GM18520 (cell line): ENCODE data around the gene ISYNA1.
"Not testable (repeated sequence)": the region's sequence is repeated elsewhere in the genome, so short reads cannot be mapped to it uniquely, and the experiment has no call there.

ENCODE experiments used
- ATAC-seq: cut with Tn5 transposase; IDR thresholded peaks from one replicate; pipeline ENCODE4 v1.9.1; 2021; ENCODE audit not compliant: unreplicated experiment

ISYNA1 gene

DNA sequence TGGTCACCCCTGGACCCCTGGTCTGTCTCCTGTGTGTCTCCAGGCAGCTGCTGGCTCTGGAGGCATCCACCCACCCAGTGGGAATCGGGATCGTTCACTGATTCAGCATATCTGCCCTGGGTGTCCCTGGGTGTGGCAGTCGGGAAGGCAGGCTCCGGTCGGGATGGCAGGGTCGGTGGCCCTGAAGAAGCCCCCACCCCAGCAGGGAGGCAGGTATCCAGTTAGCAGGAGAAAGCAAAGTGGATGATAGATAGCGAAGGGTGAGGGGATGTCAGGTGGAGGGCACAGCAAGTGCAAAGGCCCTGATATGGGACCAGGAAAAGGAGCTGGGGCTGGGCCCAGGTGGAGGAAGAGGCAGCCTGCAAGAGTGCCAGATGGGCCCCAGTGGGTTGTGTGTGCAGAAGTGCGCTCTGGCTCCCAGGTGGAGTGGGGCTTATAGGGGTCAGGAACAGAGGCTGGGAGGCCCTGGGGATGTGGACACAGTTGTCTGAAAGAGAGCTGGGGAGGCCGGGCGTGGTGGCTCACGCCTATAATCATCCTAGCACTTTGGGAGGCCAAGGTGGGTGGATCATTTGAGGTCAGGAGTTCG is 16.5 kb downstream of the ISYNA1 start:
- no peak for ATAC-seq

GRCh38 chr19:18420930-18421329 is 17.0 kb downstream of the ISYNA1 start:
- no peak for ATAC-seq

DNA sequence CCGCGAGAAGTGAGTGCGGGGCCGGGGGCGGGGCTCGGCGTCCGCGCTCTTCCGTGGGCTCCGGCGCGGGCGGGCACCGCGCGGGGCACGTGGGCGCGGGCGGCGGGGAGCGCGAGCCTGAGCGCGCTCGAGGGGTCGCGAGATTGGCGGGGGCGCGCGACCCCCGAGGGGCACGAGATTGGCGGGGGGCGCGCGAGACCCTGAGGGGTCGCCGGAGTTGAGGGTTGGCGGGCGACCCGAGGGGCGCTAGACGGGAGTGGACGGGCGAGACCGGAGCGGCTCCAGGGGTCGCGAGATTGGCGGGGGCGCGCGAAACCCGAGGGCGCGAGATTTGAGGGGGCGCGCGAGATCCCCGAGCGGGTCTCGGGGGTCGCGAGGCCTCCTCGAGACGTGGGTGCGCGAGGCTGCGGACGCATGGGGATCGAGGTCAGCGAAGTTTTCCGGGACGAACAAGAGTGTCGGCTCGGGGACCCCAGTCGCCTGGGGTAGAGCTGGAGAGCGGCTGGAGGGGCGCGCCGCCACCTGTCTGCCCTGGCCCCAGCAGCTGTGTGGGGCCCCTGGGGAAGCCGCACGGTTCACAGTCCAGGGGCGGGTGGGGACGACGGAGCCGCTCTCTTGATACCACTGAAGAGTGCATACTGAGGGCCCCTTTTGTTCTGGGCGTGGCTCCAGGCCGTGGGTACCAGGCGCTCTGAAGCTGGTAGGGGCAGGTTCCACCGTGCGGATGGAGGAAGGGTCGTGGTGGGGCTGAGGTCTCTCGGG is 18.1 kb downstream of the ISYNA1 start:
- ATAC-seq: peak; percentile 6

DNA sequence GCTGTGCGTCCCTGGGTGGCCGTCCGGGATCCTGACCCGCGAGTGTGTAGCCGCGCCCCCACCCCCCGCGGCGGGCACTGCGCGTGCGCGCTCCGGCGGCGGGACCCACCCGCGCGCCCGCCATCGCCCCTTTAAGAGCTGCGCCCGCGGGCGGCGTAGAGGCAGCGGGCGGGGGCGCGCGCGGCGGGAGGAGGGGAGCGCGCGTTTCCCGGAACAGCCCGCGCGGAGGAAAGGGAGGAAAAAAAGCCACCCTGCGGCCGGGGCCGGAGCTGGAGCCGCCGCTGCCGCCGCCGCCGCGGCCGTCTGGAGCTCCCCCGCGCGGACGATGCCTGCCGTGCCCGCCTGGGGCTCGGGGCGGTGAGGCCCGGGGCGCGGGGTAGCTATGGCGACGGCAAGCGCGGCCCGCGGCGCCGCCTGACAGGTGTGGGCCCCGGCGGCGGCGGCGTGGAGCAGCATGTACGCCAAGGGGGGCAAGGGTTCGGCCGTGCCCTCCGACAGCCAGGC is 18.7 kb downstream of the ISYNA1 start, which contains the start of gene SSBP4:
TSS of gene SSBP4 (plus strand) at position 204 of the 504 bp plus-strand sequence. CDS start at position 455, 251 bp downstream.
- peak; percentile 37 for ATAC-seq

DNA sequence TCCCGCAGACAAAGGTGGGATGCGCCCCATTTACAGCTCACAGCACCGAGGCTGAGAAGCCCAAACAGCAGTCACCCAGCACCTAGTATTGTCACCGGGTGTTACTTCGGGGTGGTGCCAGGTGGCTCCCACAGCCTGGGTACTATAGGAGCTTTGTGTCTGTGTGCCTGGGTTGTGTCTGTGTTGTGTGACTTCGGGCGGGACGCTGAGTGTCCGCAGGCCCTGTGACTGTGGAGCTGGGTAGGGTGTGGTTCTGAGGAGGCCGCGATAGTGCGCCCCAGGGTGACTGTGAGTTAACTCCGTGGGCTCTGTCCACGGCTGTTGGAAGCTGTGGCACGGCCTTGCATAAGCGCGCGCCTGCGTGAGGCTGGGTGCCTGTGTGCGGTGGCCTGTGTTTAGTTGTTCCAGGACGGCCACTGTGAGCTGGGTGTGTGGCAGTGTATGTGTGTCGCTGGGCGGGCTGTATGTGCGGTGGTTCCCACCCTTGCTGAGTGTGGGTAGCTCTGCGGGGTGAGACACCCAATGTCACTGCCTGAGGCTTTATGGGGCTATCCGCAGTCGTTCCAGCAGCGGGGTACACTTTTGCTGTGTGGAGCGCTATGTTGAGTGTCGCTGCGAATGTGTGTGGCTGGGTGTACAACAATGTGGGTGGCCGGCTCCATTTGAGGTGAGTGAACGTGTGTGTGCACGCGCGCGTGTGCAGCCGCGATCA is 19.3 kb downstream of the ISYNA1 start:
- no peak for ATAC-seq

DNA sequence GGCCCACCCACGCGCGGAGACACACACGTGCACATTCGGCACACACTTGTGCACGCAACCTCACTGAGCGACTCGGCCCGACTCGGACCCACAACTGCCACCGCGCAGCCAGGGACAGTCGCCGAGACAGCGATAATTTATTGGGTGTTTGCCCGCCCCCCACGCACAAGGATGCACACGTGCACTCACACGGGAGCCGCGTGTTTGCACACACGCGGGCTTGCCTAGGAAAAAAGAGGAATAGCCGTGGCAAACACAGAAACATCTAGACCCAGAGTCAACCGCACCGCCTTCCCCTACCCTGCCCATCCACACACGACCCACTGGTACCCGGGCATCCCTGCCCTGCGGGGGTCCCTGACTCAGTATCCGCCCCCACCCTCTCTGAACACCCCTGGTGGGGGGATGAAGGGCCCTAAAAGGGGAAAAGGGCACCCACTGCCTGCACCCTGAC is 19.9 kb downstream of the ISYNA1 start:
- ATAC-seq: no peak

DNA sequence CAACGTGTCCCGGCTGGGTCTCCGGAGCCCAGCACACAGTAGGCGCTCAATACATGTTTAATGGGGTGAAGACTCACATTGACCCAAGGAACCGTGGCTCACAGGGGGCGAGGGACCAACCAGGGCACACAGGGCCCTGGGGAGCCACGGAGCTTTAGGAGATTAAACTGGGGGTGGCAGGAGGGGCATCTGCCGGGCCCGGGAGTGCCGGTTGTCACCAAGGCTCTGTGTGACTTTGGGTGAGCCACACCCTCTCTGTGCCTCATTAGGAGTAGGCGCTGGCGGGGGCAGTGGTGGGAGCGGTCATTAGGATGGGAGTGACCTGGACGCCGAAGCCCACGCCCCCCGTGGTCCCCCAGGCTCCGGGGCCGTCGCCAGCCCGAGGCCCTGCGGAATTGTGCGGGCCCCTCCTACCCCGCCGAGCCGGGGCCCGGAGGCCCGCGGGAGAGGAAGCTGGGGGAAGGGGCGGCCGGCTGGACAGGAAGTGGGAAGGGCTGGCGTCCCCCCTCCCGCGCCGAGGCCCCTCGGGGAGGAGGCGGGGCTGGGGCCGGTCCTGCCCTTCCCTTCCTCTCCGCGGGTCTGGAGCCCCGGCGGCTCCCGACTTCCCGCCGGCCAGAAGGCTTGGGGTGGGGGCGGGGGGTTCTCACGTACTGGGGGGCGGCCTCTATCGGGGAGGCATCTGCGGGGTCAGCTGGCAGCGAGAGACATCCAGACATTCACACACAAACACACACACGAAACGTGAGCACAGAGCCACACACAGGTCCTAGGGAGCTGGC is 20.5 kb downstream of the ISYNA1 start:
- ATAC-seq: no peak

- ATAC-seq: no peak
Measured at GRCh38 chr19:18416778-18417249, 21.1 kb downstream of the ISYNA1 start.

DNA sequence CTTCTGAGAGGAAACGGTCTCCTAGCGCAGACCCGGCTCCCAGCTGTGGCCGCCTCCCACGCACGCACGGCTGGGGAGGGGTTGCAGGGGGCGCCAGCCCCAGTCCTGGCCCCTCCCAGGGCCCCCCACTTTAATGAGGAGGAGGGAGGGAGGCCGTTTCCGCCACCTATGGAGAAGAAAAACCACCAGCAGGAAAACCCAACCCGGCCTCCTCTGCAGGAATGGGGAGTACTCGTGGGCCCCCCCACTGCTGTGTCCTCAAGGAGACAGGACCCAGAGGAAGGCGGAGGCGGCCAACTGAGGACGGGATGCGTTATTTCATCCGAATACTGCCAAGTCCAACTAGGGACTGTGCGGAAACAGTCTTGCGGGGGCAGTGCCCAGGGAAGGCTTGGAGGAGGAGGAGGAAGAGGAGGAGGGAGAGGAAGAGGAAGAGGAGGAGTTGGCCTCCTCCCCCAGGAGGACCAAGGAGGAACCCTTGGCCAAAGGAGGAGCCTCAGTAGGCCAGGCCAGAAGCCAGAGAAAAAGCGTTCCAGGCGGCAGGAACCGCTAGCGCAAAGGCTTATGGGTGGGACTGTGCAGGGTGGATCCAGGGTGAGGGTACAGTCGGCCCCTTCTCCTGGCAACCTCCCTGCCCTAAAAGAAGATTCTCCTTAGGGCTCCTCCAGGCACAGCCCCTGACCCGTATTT is 22.6 kb downstream of the ISYNA1 start:
- ATAC-seq: no peak

DNA sequence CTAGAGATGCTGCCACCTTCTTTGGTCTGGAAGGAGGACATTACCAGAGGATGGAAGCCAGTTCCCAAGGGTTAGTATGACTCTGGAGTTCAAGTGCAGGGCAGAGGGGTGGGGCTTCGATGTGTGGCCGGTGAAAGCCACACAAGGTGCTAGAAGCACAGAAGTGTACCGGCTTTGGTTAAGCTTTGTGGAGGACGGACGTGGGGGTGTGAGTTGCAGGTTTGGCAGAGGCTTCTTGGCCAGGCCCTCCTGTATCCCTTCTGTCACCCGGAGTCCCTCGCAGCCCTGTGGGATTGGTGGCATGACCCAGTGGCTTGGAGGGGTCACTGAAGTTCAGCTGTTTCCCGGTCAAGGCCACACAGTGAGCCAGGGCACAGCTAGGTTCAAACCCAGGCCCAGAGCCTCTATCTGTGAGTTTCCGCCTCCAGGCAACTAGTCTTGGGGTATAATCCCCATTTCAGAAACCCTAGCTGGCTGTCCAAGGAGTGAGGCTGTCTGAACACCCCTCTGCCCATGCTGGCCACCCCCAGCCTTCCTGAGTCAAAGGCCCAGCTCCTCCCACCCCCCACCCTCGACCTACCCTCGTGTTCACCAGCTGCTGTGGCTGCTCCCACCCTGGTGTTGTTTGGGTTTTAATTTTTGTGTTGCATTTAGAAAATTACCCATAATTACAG is 23.3 kb downstream of the ISYNA1 start:
- ATAC-seq: no peak

GRCh38 chr19:18412610-18413239 is 25.2 kb downstream of the ISYNA1 start:
- no peak for ATAC-seq

GRCh38 chr19:18408053-18408476 is 29.9 kb downstream of the ISYNA1 start:
- ATAC-seq: peak; percentile 82

DNA sequence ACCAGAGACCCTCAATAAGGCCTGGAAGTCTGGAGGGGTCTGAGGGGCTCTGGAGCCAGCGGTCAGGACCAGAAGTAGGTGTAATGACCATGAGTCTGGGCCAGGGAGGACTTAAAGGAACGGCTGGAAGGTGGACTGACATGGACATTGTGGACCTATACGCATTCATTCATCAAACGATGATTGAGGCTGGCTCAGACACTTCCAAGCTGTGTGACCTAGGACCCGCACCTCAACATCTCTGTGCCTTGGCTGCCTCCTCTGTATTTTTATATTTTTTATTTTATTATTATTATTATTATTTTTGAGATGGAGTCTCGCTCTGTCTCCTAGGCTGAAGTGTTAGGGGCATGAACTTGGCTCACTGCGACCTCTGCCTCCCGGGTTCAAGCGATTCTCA is 31.2 kb downstream of the ISYNA1 start:
- ATAC-seq: no peak

DNA sequence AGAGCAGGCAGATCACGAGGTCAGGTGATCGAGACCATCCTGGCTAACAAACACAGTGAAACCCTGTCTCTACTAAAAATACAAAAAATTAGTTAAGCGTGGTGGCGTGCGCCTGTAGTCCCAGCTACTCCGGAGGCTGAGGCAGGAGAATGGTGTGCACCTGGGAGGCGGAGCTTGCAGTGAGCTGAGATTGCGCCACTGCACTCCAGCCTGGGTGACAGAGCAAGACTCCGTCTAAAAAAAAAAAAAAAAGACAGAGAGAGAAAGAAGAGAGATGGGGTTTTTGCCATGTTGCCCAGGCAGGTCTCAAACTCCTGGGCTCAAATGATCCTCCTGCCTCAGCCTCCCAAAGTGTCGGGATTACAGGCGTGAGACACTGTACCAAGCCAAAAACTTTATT is 32.2 kb downstream of the ISYNA1 start:
- ATAC-seq: not testable (repeated sequence)

DNA sequence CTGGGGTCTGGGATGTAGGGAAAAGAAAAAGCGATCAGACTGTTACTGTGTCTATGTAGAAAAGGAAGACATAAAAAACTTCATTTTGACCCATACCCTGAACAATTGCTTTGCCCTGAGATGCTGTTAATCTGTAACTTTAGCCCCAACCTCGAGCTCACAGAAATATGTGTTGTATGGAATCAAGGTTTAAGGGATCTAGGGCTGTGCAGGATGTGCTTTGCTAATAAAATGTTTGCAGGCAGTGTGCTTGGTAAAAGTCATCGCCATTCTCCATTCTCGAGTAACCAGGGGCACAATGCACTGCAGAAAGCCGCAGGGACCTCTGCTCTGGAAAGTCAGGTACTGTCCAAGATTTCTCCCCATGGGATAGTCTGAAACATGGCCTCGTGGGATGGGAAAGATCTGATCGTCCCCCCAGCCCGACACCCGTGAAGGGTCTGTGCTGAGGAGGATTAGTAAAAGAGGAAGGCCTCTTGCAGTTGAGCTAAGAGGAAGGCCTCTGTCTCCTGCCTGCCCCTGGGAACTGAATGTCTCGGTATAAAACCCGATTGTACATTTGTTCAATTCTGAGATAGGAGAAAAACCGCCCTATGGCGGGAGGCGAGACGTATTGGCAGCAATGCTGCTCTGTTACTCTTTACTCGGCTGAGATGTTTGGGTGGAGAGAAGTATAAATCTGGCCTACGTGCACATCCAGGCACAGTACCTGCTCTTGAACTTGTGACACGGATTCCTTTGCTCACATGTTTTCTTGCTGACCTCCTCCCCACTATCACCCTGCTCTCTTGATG is 35.3 kb downstream of the ISYNA1 start:
- ATAC-seq: not testable (repeated sequence)

- no peak for ATAC-seq
Measured at GRCh38 chr19:18401580-18402112, 36.3 kb downstream of the ISYNA1 start.

- ATAC-seq: no peak
Measured at GRCh38 chr19:18399008-18399407, 38.9 kb downstream of the ISYNA1 start.
